K562 (cell line): Measurements from ENCODE around the gene TMEM217. TPM values are rescaled to one million over a fixed set of nuclear protein-coding genes. Genes with fewer than 3 reads are reported as not detected.

Experiments used
- ATF1 ChIP-seq, 2 experiments: fragments of 450-650 bp in 1 of 2; IDR thresholded peaks; 2 replicates each; pipeline ENCODE4 v1.6.1; 2016; ENCODE audit warnings: missing compliant biosample characterization in 1 of 2, missing genetic modification characterization in 1 of 2
- FOXJ3 ChIP-seq: sonication (generic); formaldehyde crosslinking; IDR thresholded peaks from 2 replicates; pipeline ENCODE4 v1.4.0; 2020; ENCODE audit warnings: mild to moderate bottlenecking, missing genetic modification reagents
- HSF4 ChIP-seq: fragments of 250-450 bp; sonication (Bioruptor Pico); IDR thresholded peaks from 2 replicates; pipeline ENCODE4 v2.1.2; 2022; ENCODE audit warnings: mild to moderate bottlenecking, moderate library complexity, borderline replicate concordance
- KAT2B ChIP-seq: IDR thresholded peaks from one replicate; pipeline ENCODE4 v1.6.1; 2012; ENCODE audit warnings: low read depth, mild to moderate bottlenecking, control low read depth, inconsistent platforms, low read length, moderate library complexity
- NFIC ChIP-seq: fragments of 450-650 bp; IDR thresholded peaks from 2 replicates; pipeline ENCODE4 v1.6.1; 2017; ENCODE audit warnings: mild to moderate bottlenecking, inconsistent platforms
- RHOXF2B ChIP-seq: fragments of 250-450 bp; sonication (Bioruptor Pico); conservative IDR thresholded peaks from 2 replicates; pipeline ENCODE4 v1.5.1; 2021
- SMARCA5 ChIP-seq: fragments of 450-650 bp; IDR thresholded peaks from 2 replicates; pipeline ENCODE4 v1.6.1; 2016
- ZBTB43 ChIP-seq: sonication (generic); formaldehyde crosslinking; IDR thresholded peaks from 2 replicates; pipeline ENCODE4 v1.8.0; 2023; ENCODE audit warnings: mild to moderate bottlenecking, missing genetic modification reagents
- ZNF707 ChIP-seq: fragments of 250-450 bp; sonication (Bioruptor Pico); conservative IDR thresholded peaks from 2 replicates; pipeline ENCODE4 v1.8.0; 2022; ENCODE audit warnings: inconsistent platforms, mild to moderate bottlenecking, moderate library complexity
- polyA plus RNA-seq, 8 experiments: library from polyadenylated mRNA; depleted of rRNA in 4 of 8; stranded (reverse) in 5 of 8; unstranded in 3 of 8; fragments of >200 nt; fragmentation: Nextera tagmentation in 2 of 8; fragmentation: Illumina TruSeq in 1 of 8; extraction: Ambion mirVana in 2 of 8; extraction: Trizol in 1 of 8; gene quantifications; 2 replicates each; pipeline versions ENCODE4 v1.2.1 to v1.2.3, GENCODE V29; 2011 to 2014; ENCODE audit warnings: inconsistent platforms in 1 of 8, missing spikeins in 1 of 8
- total RNA-seq, 7 experiments: library from RNA; depleted of rRNA in 6 of 7; stranded (reverse); fragments of >200 nt in 6 of 7; fragmentation: Illumina TruSeq in 2 of 7; extraction: Trizol in 2 of 7; gene quantifications; 2 replicates each; pipeline versions ENCODE4 v1.2.1 to v1.2.3, GENCODE V29; 2011 to 2021; ENCODE audit warnings: low replicate concordance in 1 of 7
- TF ChIP-seq, protein P1 (sequence below): fragments of 250-450 bp; sonication (Bioruptor Pico); IDR thresholded peaks from 2 replicates; pipeline ENCODE4 v1.9.0; 2021; ENCODE audit warnings: mild to moderate bottlenecking, inconsistent platforms
- TF ChIP-seq, protein P2 (sequence below): fragments of 450-650 bp; IDR thresholded peaks from 2 replicates; pipeline ENCODE4 v1.6.1; 2016; ENCODE audit warnings: mild to moderate bottlenecking, moderate library complexity

Gene TMEM217
- total and polyA plus RNA-seq, 9 of the 15 experiments (the other 6 are each of a cell fraction or from before 2014, with no cell fraction given), result 1.3 to 8.0 (median 1.9) TPM

GRCh38 chr6:37242429-37243052 is 15.4 kb downstream of the TMEM217 start (continued):
- TF ChIP-seq, protein P1, sequence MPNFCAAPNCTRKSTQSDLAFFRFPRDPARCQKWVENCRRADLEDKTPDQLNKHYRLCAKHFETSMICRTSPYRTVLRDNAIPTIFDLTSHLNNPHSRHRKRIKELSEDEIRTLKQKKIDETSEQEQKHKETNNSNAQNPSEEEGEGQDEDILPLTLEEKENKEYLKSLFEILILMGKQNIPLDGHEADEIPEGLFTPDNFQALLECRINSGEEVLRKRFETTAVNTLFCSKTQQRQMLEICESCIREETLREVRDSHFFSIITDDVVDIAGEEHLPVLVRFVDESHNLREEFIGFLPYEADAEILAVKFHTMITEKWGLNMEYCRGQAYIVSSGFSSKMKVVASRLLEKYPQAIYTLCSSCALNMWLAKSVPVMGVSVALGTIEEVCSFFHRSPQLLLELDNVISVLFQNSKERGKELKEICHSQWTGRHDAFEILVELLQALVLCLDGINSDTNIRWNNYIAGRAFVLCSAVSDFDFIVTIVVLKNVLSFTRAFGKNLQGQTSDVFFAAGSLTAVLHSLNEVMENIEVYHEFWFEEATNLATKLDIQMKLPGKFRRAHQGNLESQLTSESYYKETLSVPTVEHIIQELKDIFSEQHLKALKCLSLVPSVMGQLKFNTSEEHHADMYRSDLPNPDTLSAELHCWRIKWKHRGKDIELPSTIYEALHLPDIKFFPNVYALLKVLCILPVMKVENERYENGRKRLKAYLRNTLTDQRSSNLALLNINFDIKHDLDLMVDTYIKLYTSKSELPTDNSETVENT (CRISPR knock-in tag), result no peak
- TF ChIP-seq ZNF707 (CRISPR knock-in tag) (no peak), RHOXF2B (no peak), FOXJ3 (CRISPR knock-in tag) (no peak), ZBTB43 (CRISPR knock-in tag) (no peak), KAT2B (no peak), ATF1 (CRISPR knock-in tag; IDR thresholded peaks at IDR 0.05) (no peak), ATF1 (tag; IDR thresholded peaks at IDR 0.05) (no peak), NFIC (no peak), HSF4 (CRISPR knock-in tag) (no peak), SMARCA5 (no peak)
- TF ChIP-seq, protein P2, sequence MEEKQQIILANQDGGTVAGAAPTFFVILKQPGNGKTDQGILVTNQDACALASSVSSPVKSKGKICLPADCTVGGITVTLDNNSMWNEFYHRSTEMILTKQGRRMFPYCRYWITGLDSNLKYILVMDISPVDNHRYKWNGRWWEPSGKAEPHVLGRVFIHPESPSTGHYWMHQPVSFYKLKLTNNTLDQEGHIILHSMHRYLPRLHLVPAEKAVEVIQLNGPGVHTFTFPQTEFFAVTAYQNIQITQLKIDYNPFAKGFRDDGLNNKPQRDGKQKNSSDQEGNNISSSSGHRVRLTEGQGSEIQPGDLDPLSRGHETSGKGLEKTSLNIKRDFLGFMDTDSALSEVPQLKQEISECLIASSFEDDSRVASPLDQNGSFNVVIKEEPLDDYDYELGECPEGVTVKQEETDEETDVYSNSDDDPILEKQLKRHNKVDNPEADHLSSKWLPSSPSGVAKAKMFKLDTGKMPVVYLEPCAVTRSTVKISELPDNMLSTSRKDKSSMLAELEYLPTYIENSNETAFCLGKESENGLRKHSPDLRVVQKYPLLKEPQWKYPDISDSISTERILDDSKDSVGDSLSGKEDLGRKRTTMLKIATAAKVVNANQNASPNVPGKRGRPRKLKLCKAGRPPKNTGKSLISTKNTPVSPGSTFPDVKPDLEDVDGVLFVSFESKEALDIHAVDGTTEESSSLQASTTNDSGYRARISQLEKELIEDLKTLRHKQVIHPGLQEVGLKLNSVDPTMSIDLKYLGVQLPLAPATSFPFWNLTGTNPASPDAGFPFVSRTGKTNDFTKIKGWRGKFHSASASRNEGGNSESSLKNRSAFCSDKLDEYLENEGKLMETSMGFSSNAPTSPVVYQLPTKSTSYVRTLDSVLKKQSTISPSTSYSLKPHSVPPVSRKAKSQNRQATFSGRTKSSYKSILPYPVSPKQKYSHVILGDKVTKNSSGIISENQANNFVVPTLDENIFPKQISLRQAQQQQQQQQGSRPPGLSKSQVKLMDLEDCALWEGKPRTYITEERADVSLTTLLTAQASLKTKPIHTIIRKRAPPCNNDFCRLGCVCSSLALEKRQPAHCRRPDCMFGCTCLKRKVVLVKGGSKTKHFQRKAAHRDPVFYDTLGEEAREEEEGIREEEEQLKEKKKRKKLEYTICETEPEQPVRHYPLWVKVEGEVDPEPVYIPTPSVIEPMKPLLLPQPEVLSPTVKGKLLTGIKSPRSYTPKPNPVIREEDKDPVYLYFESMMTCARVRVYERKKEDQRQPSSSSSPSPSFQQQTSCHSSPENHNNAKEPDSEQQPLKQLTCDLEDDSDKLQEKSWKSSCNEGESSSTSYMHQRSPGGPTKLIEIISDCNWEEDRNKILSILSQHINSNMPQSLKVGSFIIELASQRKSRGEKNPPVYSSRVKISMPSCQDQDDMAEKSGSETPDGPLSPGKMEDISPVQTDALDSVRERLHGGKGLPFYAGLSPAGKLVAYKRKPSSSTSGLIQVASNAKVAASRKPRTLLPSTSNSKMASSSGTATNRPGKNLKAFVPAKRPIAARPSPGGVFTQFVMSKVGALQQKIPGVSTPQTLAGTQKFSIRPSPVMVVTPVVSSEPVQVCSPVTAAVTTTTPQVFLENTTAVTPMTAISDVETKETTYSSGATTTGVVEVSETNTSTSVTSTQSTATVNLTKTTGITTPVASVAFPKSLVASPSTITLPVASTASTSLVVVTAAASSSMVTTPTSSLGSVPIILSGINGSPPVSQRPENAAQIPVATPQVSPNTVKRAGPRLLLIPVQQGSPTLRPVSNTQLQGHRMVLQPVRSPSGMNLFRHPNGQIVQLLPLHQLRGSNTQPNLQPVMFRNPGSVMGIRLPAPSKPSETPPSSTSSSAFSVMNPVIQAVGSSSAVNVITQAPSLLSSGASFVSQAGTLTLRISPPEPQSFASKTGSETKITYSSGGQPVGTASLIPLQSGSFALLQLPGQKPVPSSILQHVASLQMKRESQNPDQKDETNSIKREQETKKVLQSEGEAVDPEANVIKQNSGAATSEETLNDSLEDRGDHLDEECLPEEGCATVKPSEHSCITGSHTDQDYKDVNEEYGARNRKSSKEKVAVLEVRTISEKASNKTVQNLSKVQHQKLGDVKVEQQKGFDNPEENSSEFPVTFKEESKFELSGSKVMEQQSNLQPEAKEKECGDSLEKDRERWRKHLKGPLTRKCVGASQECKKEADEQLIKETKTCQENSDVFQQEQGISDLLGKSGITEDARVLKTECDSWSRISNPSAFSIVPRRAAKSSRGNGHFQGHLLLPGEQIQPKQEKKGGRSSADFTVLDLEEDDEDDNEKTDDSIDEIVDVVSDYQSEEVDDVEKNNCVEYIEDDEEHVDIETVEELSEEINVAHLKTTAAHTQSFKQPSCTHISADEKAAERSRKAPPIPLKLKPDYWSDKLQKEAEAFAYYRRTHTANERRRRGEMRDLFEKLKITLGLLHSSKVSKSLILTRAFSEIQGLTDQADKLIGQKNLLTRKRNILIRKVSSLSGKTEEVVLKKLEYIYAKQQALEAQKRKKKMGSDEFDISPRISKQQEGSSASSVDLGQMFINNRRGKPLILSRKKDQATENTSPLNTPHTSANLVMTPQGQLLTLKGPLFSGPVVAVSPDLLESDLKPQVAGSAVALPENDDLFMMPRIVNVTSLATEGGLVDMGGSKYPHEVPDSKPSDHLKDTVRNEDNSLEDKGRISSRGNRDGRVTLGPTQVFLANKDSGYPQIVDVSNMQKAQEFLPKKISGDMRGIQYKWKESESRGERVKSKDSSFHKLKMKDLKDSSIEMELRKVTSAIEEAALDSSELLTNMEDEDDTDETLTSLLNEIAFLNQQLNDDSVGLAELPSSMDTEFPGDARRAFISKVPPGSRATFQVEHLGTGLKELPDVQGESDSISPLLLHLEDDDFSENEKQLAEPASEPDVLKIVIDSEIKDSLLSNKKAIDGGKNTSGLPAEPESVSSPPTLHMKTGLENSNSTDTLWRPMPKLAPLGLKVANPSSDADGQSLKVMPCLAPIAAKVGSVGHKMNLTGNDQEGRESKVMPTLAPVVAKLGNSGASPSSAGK, result peak; percentile 21; the same call in 1 of the 2 replicates
